Body of pancreas (tissue), 4 donors: ENCODE measurements around the gene SRR. TPM values are rescaled to one million over a fixed set of nuclear protein-coding genes. Genes with fewer than 3 reads are reported as not detected.

ENCODE experiments used
- ATAC-seq: fragments of 150-250 bp; one replicate; pipeline ENCODE4 v1.9.1; 2016
- DNase-seq, 4 donors: peaks; one replicate each; pipeline ENCODE4 v3.0.0-alpha.2; 2019
- H3K27ac ChIP-seq, 4 donors: fragments of 200-600 bp; sonication (generic); 1 replicate in 3 of 4; 2 replicates in 1 of 4; pipeline versions ENCODE4 v1.5.1 to v1.6.1; 2016 to 2019; ENCODE audit warnings: mild to moderate bottlenecking in 1 of 4, mixed read lengths in 1 of 4, moderate library complexity in 1 of 4
- H3K27me3 ChIP-seq, 2 donors: fragments of 200-600 bp; sonication (generic); one replicate each; pipeline ENCODE4 v1.6.0; 2016; ENCODE audit warnings: mild to moderate bottlenecking in 1 of 2
- H3K36me3 ChIP-seq, 2 donors: fragments of 200-600 bp; sonication (generic); replicated peaks in 1 of 2; 2 replicates each; pipeline ENCODE4 v1.5.1; 2016; ENCODE audit warnings: low read depth in 2 of 2; ENCODE audit not compliant: insufficient read depth in 1 of 2
- H3K4me1 ChIP-seq: fragments of 200-600 bp; sonication (generic); one replicate; pipeline ENCODE4 v1.6.0; 2016
- H3K4me3 ChIP-seq, 2 donors: fragments of 200-600 bp; sonication (generic); 1 replicate in 1 of 2; 2 replicates in 1 of 2; pipeline ENCODE4 v1.5.1; 2016 to 2019
- H3K9me3 ChIP-seq, 3 donors: fragments of 200-600 bp; sonication (generic); 1 replicate in 2 of 3; 2 replicates in 1 of 3; pipeline ENCODE4 v1.5.1; 2016
- POLR2A ChIP-seq, 3 donors: fragments of 450-650 bp; IDR thresholded peaks; one replicate each; pipeline ENCODE4 v1.6.1; 2016; ENCODE audit warnings: antibody characterized with exemption in 3 of 3, mild to moderate bottlenecking in 2 of 3
- WGBS, 2 donors: methylation state at CpG; one replicate each; pipeline ENCODE4 v1.1.5; 2017; 5-methylcytosine and 5-hydroxymethylcytosine counted together
- intact Hi-C: fragments of 100-400 bp; cut with DNase I; formaldehyde crosslinking; loops from one replicate; pipeline ENCODE4 v1.15.1; 2023
- small RNA-seq: library from RNA; depleted of rRNA; stranded (forward); fragments of <200 nt; gene quantifications from one replicate; pipeline ENCODE3, GENCODE V24; 2016
- total RNA-seq, 2 donors: library from RNA; depleted of rRNA; stranded (reverse); fragments of >200 nt; gene quantifications; one replicate each; pipeline ENCODE4 v1.1.0, GENCODE V29; 2016
- TF ChIP-seq, protein P1 (sequence below), 7 experiments: fragments of 450-650 bp in 4 of 7; fragments of 200-600 bp in 3 of 7; sonication (generic) in 3 of 7; IDR thresholded peaks; one replicate each; pipeline ENCODE4 v1.5.1; 2016 to 2019; ENCODE audit warnings: antibody characterized with exemption in 7 of 7

Gene SRR
- total RNA-seq, 2 donors from 2014 or later = 4.6 to 9.3 TPM

DNA sequence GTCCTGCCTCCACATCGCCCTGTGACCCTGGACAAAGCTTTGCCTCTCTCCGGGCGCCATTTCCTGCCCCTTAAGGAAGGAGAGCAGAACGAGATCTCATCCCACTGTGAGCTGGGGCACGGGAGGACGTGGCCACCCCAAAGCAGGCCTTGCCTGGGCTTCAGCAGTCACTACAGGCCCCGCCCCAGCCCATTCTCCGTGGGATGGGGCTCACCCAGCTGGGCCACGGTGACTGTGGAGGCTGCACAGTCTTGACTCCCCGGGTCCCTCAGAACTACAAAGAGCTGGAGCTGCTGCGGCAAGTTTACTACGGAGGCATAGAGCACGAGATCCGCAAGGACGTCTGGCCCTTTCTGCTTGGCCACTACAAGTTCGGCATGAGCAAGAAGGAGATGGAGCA, 68.9 kb downstream of the SRR start:
- no peak for ATAC-seq
- no peak for TF ChIP-seq POLR2A (IDR thresholded peaks at IDR 0.05)
- TF ChIP-seq, protein P1, sequence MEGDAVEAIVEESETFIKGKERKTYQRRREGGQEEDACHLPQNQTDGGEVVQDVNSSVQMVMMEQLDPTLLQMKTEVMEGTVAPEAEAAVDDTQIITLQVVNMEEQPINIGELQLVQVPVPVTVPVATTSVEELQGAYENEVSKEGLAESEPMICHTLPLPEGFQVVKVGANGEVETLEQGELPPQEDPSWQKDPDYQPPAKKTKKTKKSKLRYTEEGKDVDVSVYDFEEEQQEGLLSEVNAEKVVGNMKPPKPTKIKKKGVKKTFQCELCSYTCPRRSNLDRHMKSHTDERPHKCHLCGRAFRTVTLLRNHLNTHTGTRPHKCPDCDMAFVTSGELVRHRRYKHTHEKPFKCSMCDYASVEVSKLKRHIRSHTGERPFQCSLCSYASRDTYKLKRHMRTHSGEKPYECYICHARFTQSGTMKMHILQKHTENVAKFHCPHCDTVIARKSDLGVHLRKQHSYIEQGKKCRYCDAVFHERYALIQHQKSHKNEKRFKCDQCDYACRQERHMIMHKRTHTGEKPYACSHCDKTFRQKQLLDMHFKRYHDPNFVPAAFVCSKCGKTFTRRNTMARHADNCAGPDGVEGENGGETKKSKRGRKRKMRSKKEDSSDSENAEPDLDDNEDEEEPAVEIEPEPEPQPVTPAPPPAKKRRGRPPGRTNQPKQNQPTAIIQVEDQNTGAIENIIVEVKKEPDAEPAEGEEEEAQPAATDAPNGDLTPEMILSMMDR (IDR thresholded peaks at IDR 0.05) = no peak
- H3K27me3 ChIP-seq = no peaks in the 10 kb centered on the region
- H3K36me3 ChIP-seq = no peaks in the 10 kb centered on the region
- intact Hi-C loops = no loop called here
- DNase-seq = no peak
- H3K4me3 ChIP-seq = no peak overlapping the region
- no peaks in the 10 kb centered on the region for H3K9me3 ChIP-seq
- no peaks in the 10 kb centered on the region for H3K4me1 ChIP-seq
- no peak overlapping the region for H3K27ac ChIP-seq
- WGBS, 2 donors = 91% methylated on average over 16 of the region's 16 CpGs; no CpG with 5 or more reads in 1 of the 2 donors

DNA sequence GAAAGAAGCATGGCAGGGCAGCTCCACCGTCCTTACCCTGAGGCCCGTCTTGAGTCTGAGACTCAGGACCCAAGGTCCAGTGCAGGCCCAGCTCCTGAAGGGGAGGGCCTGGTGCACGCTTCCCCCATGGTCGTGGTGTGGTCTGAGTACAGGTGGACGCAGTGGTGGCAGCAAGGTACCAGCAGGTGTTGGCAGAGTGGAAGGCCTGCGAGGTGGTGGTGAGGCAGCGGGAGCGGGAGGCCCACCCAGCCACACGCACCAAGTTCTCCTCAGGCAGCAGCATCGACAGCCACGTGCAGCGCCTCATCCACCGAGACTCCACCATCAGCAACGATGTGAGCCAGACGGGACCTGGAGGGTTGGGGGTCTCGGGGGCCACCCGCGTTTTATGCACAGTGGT, 69.4 kb downstream of the SRR start:
- H3K4me3 ChIP-seq = no peak overlapping the region
- no peak for TF ChIP-seq POLR2A (IDR thresholded peaks at IDR 0.05)
- TF ChIP-seq, protein P1 (IDR thresholded peaks at IDR 0.05) = no peak
- H3K36me3 ChIP-seq = no peaks in the 10 kb centered on the region
- intact Hi-C loops = no loop called here
- H3K4me1 ChIP-seq = no peaks in the 10 kb centered on the region
- no peaks in the 10 kb centered on the region for H3K27me3 ChIP-seq
- no peaks in the 10 kb centered on the region for H3K9me3 ChIP-seq
- DNase-seq (no peak), ATAC-seq (no peak)
- WGBS, 2 donors = 89% methylated on average over 8 to 18 of the region's 18 CpGs
- no peak overlapping the region for H3K27ac ChIP-seq

Small RNA genes within 50 kb of the gene (small RNA-seq; reads per million reads assigned to genes)
- not detected for gene AC006435.3
- gene SNORD91A = 1,750 reads per million, percentile 99 among the genes with 10 or more reads in this experiment
- 402 reads per million, percentile 98 among the genes with 10 or more reads in this experiment for gene SNORD91B

Other genes starting within 250 kb of the SRR start
- 10 to 100 TPM in 1 of 2 donors, 1 to 10 TPM in 1; 9.6 to 18.1 TPM for gene HIC1, start 248.8 kb upstream of the SRR start, total RNA-seq
- 10 to 100 TPM; 12.5 to 22.1 TPM for gene SMG6, start 165 bp upstream of the SRR start, total RNA-seq
- 10 to 100 TPM; 24.9 to 59.3 TPM for gene TSR1, start 32.5 kb downstream of the SRR start, total RNA-seq
- 10 to 100 TPM; 32.7 to 77.5 TPM for gene SGSM2, start 33.6 kb downstream of the SRR start, total RNA-seq
- 10 to 100 TPM in 1 of 2 donors, 1 to 10 TPM in 1; 5.4 to 12.2 TPM for gene MNT, start 97.1 kb downstream of the SRR start, total RNA-seq
- gene METTL16, start 207.9 kb downstream of the SRR start, total RNA-seq = 10 to 100 TPM; 12.9 to 24.1 TPM